Body of pancreas (tissue), 4 donors: Measurements from ENCODE around the gene PCYT2.

Experiments used
- CTCF ChIP-seq, 7 experiments: fragments of 450-650 bp in 4 of 7; fragments of 200-600 bp in 3 of 7; sonication (generic) in 3 of 7; IDR thresholded peaks; one replicate each; pipeline ENCODE4 v1.5.1; 2016 to 2019; ENCODE audit warnings: antibody characterized with exemption in 7 of 7
- POLR2A ChIP-seq, 3 donors: fragments of 450-650 bp; IDR thresholded peaks; one replicate each; pipeline ENCODE4 v1.6.1; 2016; ENCODE audit warnings: antibody characterized with exemption in 3 of 3, mild to moderate bottlenecking in 2 of 3

DNA sequence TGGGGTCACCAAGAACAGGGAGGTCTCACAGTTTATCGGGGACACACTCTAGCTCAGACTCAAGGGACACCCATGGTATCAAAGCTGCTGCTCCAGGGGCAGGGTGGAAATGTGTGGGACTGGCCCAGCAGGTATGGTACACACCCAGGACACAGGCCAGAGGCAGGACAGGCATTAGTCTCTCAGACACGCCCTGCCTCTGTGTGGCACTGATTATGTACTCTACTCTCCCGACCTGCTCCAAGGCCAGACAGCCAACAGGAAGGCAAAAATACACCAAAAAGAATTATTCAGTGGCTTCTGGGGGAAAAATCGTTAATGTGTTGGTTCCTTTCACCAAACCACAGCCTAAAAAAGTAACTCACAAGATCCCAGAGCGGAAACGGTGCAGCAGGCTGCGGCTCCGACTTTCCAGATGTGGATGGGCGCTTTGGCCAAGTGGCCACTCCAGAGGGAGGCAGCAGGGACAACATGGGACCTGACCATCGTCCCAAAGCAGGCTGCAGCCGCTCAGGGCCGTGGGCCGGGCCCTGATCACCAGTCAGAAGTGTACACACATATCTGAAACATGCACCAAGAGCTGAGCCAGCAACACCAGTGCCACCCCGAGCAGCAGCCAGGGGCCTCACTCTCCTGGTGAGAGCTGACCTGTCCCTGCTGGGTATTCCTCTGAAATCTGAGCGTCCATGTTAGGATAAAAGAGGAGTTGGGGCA is 7.8 kb upstream of the PCYT2 start:
- no peak for TF ChIP-seq CTCF (IDR thresholded peaks at IDR 0.05)
- no peak for TF ChIP-seq POLR2A (IDR thresholded peaks at IDR 0.05)
